Measurements from ENCODE around the gene CNNM1.

CNNM1 gene

DNA sequence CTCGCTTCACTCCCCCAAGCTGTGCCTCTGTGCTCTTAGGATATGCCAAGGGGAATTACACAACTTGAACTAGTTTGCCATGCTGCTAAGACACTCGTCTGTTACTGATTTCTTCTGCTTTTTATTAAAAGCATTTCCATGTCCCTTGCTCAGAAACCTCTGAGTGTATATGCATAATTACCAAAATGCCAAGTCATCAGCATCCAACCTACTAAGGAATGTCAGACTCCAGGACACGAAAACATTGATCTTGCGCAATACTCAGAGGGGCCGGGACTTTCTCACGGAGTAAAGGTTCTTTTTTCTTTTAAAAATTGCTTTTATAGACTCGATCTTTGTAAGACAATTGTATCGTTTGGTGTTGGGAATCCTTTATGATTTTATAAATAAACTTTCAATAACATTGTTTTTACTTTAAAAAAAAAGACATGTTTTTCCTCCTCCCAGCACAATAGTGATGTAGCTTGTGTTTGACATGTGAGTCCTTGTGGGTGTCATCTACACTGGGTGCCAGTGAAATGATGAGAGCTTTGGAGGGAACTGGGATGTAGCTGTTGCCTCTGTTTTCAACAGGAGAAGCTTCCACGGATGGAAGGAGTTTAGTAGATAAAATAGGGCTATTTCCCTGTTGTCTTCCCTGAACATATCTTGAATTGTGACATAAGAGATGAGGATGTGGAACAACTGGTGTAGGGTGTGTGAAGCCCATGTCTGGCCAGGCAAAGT lies 43.6 kb downstream of the CNNM1 start:
- TF ChIP-seq ZNF274 (IDR thresholded peaks at IDR 0.05; ENCODE audit: low read depth, low read length), result no peak
- no peak overlapping the region for H3K4me3 ChIP-seq (ENCODE audit: low read length)

DNA sequence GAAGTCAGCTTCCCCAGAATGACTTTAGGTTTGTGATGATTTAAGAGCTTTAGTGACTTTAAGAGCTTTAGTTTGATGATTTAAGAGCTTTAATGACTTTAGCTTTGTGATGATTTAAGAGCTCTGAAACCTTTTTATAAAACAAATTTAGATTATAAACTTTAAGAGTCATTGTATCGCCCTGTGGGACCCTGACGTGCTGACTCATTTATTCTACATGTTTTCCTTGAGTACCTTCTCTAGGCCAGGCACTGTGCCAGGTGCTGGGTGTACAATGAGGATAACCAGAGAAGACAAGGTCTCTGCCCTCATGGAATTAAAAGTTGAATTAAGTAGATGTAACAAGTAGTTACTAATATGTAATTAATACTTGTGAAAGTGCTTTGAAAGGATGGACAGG lies 45.4 kb downstream of the CNNM1 start:
- no peak for TF ChIP-seq ZNF274 (IDR thresholded peaks at IDR 0.05; ENCODE audit: low read depth, low read length)
- H3K4me3 ChIP-seq (ENCODE audit: low read length), result no peak overlapping the region

DNA sequence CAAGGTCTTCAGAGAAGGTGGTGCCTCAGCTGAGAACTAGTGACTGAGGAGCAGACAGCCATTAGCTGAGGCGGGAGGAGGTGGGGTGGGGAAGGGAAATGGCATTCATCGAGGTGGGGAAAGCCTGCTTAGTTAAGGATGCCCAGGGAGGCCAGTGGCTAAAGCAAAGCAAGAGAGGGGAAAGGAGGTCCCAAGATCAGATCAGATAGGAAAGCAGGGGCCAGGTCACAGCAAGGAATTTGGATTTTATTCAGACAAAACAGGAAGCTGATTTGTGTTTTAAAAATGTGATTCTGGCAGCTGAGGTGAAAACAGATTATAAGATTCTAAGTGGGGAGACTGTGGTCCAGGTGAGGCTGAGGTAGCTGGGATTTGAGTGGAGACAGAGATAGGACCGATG lies 45.8 kb downstream of the CNNM1 start:
- no peak overlapping the region for H3K4me3 ChIP-seq (ENCODE audit: low read length)
- no peak for TF ChIP-seq ZNF274 (IDR thresholded peaks at IDR 0.05; ENCODE audit: low read depth, low read length)

DNA sequence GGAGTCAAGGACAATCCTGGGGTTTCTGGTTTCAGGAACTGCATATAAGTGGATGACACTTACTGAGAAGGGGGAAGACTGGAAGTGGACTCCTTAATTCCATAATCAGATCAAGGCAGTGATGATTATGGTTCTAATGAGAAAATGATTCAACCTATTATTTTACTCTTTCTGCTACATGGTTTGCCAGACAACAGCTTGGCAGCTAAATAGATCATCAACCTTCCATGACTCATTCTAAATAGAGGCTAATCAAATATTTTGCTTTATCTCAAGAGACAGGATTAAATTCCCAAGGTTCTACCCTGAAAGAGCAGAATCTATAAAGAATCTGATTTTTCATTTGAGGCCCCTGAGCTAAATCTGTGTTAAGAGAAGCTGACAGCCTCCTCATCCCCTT lies 46.3 kb downstream of the CNNM1 start:
- H3K4me3 ChIP-seq (ENCODE audit: low read length), result no peak overlapping the region
- TF ChIP-seq ZNF274 (IDR thresholded peaks at IDR 0.05; ENCODE audit: low read depth, low read length), result no peak

DNA sequence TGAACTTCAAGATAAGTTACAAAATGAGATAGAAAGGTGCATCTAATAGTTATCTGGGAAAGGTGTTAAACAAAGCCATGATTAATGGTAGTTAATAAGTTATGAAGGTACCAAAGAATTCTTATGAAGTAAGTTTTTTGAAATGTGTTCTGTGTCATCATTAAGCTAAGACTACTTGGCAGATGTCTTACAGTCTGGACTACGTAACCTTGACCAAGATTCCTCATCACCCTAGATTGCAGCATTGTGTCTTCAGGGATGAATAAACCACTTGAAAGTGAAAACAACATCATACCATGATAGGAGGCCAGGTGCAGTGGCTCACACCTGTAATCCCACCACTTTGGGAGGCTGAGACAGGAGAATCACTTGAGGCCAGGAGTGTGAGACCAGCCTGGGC lies 53.0 kb downstream of the CNNM1 start:
- no peak overlapping the region for H3K4me3 ChIP-seq (ENCODE audit: low read length)
- no peak for TF ChIP-seq ZNF274 (IDR thresholded peaks at IDR 0.05; ENCODE audit: low read depth, low read length)

DNA sequence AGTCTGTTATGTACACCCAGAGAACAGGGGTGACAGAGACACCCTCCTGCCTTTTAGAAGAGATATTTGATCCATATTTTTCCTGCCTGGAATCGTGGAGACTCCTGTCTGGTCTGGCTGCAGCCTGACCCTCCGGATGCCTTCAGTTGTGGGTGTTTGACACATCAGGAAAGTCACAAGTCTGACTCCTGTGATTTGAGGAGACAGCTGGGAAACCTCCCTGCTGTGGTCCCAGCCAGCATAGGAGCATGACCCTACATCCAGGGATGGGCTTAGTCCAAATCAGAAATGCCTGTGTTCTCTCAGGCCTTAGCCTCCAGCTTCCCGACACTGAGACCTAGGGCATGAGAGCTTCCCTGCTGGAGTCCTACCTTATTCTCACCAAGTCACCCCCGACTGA lies 57.9 kb downstream of the CNNM1 start:
- H3K4me3 ChIP-seq (ENCODE audit: low read length), result no peak overlapping the region
- TF ChIP-seq ZNF274 (IDR thresholded peaks at IDR 0.05; ENCODE audit: low read depth, low read length), result no peak

DNA sequence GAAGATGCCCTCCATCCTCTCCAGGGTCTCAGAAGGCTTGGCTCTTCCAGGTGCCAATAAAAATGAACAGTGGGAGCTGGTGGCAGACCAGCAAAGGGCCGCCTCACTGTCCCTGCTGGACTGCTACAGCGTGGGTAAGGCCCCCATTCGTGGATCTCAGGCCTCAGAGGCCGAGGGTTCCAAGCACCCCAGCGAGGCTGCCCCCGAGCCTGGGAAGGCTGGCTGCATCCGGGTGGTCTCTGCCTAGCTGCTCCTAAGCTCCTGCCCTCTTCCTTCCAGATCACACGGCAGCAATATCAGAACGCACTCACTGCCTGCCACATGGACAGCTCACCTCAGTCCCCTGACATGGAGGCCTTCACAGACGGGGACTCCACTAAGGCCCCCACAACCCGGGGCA lies 58.4 kb downstream of the CNNM1 start:
- no peak for TF ChIP-seq ZNF274 (IDR thresholded peaks at IDR 0.05; ENCODE audit: low read depth, low read length)
- H3K4me3 ChIP-seq (ENCODE audit: low read length), result no peak overlapping the region

DNA sequence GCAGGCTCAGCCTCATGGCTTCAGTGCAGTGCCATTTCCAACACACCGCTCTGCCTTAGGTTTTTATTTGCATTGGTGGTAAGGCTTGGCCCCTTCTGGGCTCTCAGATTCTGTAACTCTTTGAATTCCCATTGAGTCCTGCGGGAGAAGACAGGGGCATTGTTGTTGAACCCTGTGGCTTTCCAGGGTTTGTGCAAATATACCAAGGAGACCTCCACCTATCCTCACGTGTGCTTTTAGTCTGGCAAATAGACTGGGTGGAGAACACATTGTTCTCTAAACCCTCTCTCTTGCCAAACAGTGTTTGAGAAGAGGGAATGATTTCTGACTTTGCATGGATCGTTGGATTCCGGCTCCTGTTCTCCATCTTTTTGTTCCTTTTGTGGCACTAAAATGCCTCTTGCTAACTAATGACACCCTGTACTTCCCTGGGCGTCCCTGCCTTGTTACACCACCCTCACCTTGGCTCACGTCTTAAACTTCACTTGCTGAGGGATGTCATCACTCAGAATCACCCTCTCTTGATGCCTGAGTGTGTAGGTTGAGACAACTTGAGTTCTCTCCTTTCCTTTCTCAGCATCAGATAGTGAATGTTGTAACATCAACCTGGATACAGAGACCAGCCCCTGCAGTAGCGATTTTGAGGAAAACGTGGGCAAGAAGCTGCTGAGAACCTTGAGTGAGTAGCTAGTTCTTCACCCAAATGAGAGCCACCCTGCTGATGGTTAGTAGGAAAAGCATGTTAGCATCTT lies 60.7 kb downstream of the CNNM1 start:
- no peak for TF ChIP-seq ZNF274 (IDR thresholded peaks at IDR 0.05; ENCODE audit: low read depth, low read length)
- no peak overlapping the region for H3K4me3 ChIP-seq (ENCODE audit: low read length)

DNA sequence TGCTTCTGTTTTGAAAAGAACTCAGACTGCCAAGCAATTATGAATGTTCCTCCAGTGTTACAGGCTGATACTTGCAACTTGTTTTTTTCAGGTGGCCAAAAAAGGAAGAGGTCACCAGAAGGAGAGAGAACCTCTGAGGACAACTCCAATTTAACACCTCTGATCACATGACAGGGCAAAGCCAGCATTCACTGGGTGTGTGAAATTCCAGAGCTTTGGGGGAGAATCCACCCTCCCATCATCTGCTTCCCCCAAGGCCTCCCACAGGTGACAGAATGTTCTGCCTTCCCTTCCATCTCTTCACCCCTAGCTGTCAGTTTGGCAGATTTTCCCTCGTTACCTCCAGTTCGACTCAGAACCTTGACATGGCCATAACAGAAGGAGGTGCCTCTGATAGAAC lies 62.2 kb downstream of the CNNM1 start:
- no peak overlapping the region for H3K4me3 ChIP-seq (ENCODE audit: low read length)
- TF ChIP-seq ZNF274 (IDR thresholded peaks at IDR 0.05; ENCODE audit: low read depth, low read length), result no peak

DNA sequence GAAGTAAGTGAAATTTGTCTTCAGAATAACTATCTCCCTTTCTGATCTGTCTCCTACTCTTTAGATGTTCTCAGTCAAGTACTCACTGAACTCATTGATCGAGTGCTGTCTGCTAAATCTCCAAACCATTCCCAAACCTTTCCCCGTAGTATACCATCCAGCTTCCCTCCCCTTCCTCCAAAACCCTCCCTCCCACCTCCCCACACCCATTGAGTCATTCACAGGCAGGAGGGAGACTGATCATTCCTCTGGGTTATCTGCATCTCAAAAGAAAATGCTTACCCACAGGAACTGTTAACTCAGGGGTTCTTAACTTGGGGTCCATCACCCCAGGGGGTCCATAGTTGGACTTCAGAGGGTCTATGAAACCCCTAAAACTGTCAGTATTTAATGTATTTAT lies 63.9 kb downstream of the CNNM1 start:
- no peak for TF ChIP-seq ZNF274 (IDR thresholded peaks at IDR 0.05; ENCODE audit: low read depth, low read length)
- no peak overlapping the region for H3K4me3 ChIP-seq (ENCODE audit: low read length)

DNA sequence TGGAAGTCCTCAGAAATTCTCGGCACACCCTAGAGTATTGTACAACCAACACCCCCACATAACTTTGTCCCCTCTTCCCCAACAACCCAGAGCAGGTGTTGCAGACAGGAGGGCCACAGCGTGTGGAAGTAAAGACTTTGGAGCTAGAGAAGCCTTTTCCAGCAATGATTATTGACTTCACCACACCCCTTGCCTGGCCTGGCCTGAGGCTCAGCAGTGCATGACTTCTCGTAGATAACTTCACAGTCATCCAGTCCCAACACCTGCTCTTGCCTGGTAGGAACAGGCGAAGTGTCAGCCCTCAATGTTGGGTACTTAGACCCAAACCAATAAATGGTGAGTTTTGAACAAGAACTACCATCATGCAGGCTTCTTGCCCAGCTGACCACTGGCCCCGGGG lies 64.5 kb downstream of the CNNM1 start:
- no peak overlapping the region for H3K4me3 ChIP-seq (ENCODE audit: low read length)
- no peak for TF ChIP-seq ZNF274 (IDR thresholded peaks at IDR 0.05; ENCODE audit: low read depth, low read length)

DNA sequence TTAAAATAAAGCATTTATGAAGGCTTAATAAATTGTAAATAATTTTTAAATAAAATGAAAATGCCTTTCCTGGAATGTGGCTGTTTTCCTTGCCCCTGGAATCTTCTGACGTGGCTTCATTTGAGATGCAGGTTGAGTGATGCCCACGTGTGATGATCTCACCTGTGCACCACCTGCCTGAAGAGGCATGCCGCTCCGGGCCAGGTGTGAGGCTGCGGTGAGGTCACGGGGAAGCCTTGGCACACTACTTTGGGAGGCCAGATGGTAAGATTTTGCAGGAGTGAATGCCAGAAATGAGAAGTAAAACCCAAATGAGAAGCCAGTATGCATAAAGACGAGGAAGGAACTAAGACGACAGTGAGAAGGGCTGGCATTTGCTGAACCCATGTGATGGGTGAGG lies 65.1 kb downstream of the CNNM1 start:
- TF ChIP-seq ZNF274 (IDR thresholded peaks at IDR 0.05; ENCODE audit: low read depth, low read length), result no peak
- H3K4me3 ChIP-seq (ENCODE audit: low read length), result no peak overlapping the region

DNA sequence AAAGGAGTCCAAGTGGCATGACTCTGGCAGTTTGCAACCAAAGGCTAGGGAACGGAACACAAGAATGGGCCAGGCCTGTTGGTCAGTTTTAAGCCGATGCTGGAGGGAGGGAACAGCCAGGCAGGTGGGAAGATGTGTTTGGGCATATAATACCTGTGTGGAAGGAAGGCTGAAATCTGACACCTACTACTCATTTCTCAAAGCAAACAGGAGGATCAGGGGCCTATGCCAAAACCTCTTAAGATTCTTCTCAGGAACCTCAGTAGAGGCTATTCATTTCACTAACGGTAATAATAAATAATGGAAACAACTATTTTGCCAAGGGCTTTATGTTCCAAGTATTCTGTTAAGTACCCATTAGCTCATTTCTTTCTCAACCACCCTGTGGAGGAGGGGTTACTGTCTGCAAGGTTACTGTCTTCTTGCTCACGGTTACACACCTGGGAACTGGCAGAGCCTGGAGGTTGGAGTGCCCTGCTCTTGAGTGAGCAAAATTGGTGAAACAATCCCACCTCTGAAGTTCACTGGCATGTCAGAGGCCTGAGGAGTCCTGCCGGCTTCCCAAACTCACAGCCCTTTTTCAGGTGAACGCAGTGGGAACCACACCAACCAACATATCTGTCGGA lies 65.7 kb downstream of the CNNM1 start:
- no peak overlapping the region for H3K4me3 ChIP-seq (ENCODE audit: low read length)
- TF ChIP-seq ZNF274 (IDR thresholded peaks at IDR 0.05; ENCODE audit: low read depth, low read length), result no peak

DNA sequence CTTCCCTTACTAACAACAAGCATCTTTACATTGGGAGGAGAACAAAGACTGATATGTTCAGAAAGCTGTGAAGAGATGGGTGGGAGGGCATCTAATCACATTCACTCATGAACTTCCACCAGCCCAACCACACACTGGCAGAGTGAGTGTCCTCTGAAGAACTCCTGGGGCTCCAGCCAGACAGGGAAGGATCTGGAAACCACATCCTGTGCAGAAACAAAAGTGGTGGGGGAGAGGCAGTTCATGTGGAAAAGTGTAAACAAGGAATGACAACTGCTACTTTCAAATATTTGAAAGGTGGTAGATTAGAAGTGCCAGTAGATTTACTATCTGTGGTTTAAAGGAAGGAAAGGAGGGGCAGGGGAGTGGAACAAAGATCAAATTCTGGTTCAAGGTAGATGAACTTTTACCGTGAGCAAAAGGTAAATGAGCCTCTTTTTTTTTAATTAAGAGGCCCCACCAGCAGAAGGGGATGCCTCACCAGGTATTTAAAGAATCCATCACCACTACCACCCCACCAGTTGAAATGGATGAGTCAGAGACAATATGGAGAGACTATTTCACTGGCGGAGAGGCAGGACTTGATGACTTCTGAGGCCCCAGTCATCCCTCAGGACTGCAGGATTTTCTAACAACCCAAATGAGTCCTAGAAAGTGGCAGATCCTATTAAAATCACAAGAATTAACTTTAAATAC lies 66.7 kb downstream of the CNNM1 start:
- H3K4me3 ChIP-seq (ENCODE audit: low read length), result no peak overlapping the region

More for the DNA sequence above, 66.7 kb downstream of the CNNM1 start:
- no peak for TF ChIP-seq ZNF274 (IDR thresholded peaks at IDR 0.05; ENCODE audit: low read depth, low read length)
